Activated T-cell treated with anti-CD3 and anti-CD28 coated beads, Interleukin-2, amount 50 U/mL, for 24 hours (primary cell): ENCODE measurements around the gene GNAI2.
"Not testable (repeated sequence)": the region's sequence is repeated elsewhere in the genome, so short reads cannot be mapped to it uniquely, and the experiment has no call there.

Experiments
- DNase-seq: peaks from one replicate; pipeline ENCODE4 v3.0.0-alpha.2; 2020
- H3K27ac Mint-ChIP-seq: 2 replicates; pipeline ENCODE4 v1.8.0; 2020; ENCODE audit warnings: mild to moderate bottlenecking, mixed read lengths
- H3K27me3 Mint-ChIP-seq: 2 replicates; pipeline ENCODE4 v1.8.0; 2020; ENCODE audit warnings: mixed read lengths
- H3K36me3 Mint-ChIP-seq: 2 replicates; pipeline ENCODE4 v1.8.0; 2020; ENCODE audit warnings: low read depth, mixed read lengths
- H3K4me1 Mint-ChIP-seq: 2 replicates; pipeline ENCODE4 v1.8.0; 2020; ENCODE audit warnings: low read depth, mixed read lengths
- H3K4me3 Mint-ChIP-seq: 2 replicates; pipeline ENCODE4 v1.8.0; 2020; ENCODE audit warnings: mild to moderate bottlenecking, moderate library complexity, mixed read lengths
- H3K9me3 Mint-ChIP-seq: 2 replicates; pipeline ENCODE4 v1.8.0; 2020; ENCODE audit warnings: mixed read lengths

Gene GNAI2

GRCh38 chr3:50227390-50228183 lies 8.4 kb upstream of the GNAI2 start:
- Mint-ChIP-seq H3K36me3 (peaks cover 5% of the 10 kb centered on the region), H3K27ac (peak overlapping the region; percentile 95), H3K9me3 (no peaks in the 10 kb centered on the region), H3K4me1 (peaks cover 27% of the 10 kb centered on the region), H3K27me3 (no peaks in the 10 kb centered on the region), H3K4me3 (peak overlapping the region; percentile 90)
- peak; percentile 94 for DNase-seq

DNA sequence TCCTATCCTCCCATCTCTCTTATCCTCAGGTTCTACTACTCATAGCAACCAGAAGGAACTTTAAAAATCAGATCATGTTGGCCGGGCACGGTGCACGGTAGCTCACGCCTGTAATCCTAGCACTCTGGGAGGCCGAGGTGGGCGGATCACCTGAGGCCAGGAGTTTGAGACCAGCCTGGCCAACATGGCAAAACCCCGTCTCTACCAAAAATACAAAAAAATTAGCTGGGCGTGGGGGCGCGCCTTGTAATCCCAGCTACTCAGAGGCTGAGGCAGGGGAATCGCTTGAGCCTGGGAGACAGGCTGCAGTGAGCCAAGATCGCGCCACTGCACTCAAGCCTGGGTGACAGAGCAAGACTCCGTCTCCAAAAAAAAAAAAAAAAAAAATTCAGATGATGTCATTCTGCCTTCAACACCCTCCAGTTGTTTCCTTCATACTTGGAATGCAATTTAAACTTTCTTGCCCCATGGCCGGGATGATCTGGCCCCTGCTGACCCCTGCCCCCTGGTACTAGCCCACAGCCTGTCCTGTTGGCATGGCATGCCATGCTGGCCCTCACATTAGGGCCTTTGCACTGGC lies 7.7 kb upstream of the GNAI2 start:
- H3K9me3 Mint-ChIP-seq, DNase-seq, H3K27me3 Mint-ChIP-seq, H3K36me3 Mint-ChIP-seq: not testable (repeated sequence)
- Mint-ChIP-seq H3K4me3 (peak overlapping the region; percentile 90), H3K27ac (peak overlapping the region; percentile 93), H3K4me1 (peaks cover 27% of the 10 kb centered on the region)

DNA sequence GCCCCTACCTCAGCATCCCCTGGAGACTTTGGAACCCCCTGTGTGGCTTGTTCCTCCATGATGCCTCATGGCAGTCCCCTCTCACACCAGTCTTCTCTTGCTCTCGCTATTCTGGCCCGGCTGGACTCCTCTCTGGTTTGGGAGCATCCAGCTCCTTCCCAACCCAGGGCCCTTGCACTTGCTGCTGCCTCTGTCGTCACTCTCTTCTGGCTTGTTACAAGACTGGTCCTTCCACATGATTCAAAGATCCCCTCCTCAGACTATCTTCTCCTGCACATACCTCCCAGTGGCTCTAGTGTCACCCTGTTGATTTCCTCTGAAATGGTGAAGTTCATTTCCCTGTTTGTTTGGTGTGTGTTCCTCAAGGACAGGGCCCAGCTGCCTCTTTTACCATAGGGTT lies 6.5 kb upstream of the GNAI2 start:
- Mint-ChIP-seq H3K4me1 (peaks cover 29% of the 10 kb centered on the region), H3K9me3 (no peaks in the 10 kb centered on the region), H3K36me3 (peaks cover 5% of the 10 kb centered on the region), H3K4me3 (no peak overlapping the region), H3K27ac (no peak overlapping the region), H3K27me3 (no peaks in the 10 kb centered on the region)
- no peak for DNase-seq

- Mint-ChIP-seq H3K27me3 (no peaks in the 10 kb centered on the region), H3K36me3 (peaks cover 5% of the 10 kb centered on the region), H3K27ac (no peak overlapping the region), H3K9me3 (no peaks in the 10 kb centered on the region), H3K4me3 (no peak overlapping the region), H3K4me1 (peaks cover 33% of the 10 kb centered on the region)
- DNase-seq = no peak
Observed at GRCh38 chr3:50230104-50230793, 5.8 kb upstream of the GNAI2 start.

DNA sequence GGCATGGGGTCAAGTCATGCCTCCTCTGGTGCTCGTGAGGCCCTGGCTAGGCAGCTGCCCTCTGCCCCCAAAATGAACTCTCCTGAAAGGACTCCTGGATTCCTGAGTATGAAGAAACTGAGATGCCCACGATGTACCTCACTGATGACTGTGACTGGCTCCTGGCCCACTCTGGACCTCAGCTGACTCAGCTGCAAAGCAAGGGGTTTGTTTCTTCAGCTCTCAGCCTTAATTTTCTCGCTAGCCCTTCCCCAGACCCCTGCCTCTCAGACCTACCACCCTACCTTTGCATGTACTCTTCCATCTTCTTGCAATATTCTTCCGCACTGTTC lies 5.2 kb upstream of the GNAI2 start:
- H3K4me3 Mint-ChIP-seq = no peak overlapping the region
- H3K27me3 Mint-ChIP-seq = no peaks in the 10 kb centered on the region
- peaks cover 34% of the 10 kb centered on the region for H3K4me1 Mint-ChIP-seq

DNA sequence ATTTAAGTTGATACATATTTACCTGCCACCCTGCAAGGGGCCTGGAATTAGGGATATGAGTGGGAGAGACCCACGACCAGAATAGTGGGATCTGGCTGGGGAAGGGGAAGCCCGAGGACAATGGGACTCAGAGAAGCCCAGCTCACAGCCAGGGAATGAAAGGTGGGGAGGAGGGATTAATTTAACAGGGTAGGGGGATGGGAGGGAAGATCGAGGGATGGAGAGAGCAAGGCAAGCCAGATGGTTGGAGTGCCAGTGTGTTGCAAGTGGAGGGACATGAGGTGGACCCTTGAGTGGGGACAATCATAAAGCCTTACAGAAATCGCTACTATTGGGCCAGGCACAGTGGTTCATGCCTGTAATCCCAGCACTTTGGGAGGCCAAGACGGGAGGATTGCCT lies 4.4 kb upstream of the GNAI2 start:
- Mint-ChIP-seq H3K27ac (no peak overlapping the region), H3K27me3 (no peaks in the 10 kb centered on the region), H3K9me3 (no peaks in the 10 kb centered on the region), H3K4me1 (peaks cover 26% of the 10 kb centered on the region), H3K36me3 (peaks cover 11% of the 10 kb centered on the region), H3K4me3 (no peak overlapping the region)
- DNase-seq = no peak

More for the DNA sequence above, 5.2 kb upstream of the GNAI2 start:
- Mint-ChIP-seq H3K36me3 (peaks cover 7% of the 10 kb centered on the region), H3K9me3 (no peaks in the 10 kb centered on the region), H3K27ac (no peak overlapping the region)
- no peak for DNase-seq

DNA sequence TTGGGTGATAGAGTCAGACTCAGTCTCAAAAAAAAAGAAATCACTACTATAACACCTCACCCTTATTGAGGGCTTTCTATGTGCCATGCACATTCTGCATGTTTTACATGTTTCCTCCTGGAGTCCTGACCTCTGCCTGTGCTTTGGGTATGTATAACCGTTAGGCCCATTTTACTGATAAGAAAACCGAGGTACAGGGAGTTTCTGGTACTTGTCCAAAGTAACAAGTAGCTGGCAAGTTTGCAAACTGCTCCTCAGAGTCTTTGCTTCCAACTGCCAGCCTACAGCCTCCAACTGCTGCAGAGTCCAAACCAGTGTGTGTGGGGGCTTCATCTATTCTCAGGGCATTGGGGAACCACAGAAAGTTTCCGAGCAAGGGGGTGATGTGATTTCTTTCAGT lies 3.7 kb upstream of the GNAI2 start:
- H3K27ac Mint-ChIP-seq = no peak overlapping the region
- no peak overlapping the region for H3K4me3 Mint-ChIP-seq
- peaks cover 17% of the 10 kb centered on the region for H3K36me3 Mint-ChIP-seq
- no peak for DNase-seq
- peaks cover 21% of the 10 kb centered on the region for H3K4me1 Mint-ChIP-seq
- H3K9me3 Mint-ChIP-seq = no peaks in the 10 kb centered on the region
- no peaks in the 10 kb centered on the region for H3K27me3 Mint-ChIP-seq

GRCh38 chr3:50233176-50233575 lies 2.8 kb upstream of the GNAI2 start:
- Mint-ChIP-seq H3K27me3 (no peaks in the 10 kb centered on the region), H3K4me1 (peaks cover 18% of the 10 kb centered on the region), H3K4me3 (no peak overlapping the region), H3K9me3 (no peaks in the 10 kb centered on the region), H3K27ac (no peak overlapping the region), H3K36me3 (peaks cover 22% of the 10 kb centered on the region)
- DNase-seq = no peak

DNA sequence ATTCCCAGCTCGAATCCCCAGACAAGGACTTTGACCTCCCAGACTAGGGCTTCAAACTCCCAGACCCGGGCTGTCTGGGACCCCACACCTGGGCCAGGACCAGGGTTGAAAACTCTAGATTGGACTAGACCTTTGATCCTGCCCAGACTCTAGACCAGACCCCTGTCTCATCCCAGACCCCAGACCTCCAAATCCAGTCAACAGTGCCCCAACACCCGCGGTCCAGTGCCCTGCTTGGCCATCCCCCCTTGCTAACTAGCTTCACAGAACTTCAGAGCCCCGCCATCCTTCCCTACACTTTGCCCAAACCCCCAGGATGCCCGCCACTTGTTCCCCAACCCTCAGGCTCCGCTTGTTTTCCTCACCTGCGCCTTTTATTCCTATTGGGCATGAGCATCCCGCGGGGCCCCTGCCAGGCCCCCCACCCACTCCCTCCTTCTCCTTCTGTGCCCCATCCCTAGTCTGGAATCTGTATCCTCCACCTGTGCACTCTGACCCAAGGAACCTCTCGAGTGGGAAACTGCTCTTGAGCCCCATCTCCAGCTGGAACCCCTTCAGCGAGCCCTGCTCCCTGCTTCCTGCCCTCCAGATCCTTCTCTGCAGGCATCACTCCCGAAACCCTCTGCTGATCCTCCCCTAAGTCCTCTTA lies 604 bp downstream of the GNAI2 start:
- Mint-ChIP-seq H3K27ac (peak overlapping the region; percentile 98), H3K27me3 (no peaks in the 10 kb centered on the region), H3K4me1 (peaks cover 43% of the 10 kb centered on the region), H3K9me3 (no peaks in the 10 kb centered on the region), H3K4me3 (peak overlapping the region; percentile 98), H3K36me3 (peaks cover 49% of the 10 kb centered on the region)
- peak; percentile 36 for DNase-seq

- peaks cover 51% of the 10 kb centered on the region for H3K36me3 Mint-ChIP-seq
- DNase-seq = peak; percentile 57
- peaks cover 49% of the 10 kb centered on the region for H3K4me1 Mint-ChIP-seq
- H3K27ac Mint-ChIP-seq = peak overlapping the region; percentile 98
- no peaks in the 10 kb centered on the region for H3K27me3 Mint-ChIP-seq
- peak overlapping the region; percentile 98 for H3K4me3 Mint-ChIP-seq
- no peaks in the 10 kb centered on the region for H3K9me3 Mint-ChIP-seq
Observed at GRCh38 chr3:50237133-50237651, 1.2 kb downstream of the GNAI2 start.

DNA sequence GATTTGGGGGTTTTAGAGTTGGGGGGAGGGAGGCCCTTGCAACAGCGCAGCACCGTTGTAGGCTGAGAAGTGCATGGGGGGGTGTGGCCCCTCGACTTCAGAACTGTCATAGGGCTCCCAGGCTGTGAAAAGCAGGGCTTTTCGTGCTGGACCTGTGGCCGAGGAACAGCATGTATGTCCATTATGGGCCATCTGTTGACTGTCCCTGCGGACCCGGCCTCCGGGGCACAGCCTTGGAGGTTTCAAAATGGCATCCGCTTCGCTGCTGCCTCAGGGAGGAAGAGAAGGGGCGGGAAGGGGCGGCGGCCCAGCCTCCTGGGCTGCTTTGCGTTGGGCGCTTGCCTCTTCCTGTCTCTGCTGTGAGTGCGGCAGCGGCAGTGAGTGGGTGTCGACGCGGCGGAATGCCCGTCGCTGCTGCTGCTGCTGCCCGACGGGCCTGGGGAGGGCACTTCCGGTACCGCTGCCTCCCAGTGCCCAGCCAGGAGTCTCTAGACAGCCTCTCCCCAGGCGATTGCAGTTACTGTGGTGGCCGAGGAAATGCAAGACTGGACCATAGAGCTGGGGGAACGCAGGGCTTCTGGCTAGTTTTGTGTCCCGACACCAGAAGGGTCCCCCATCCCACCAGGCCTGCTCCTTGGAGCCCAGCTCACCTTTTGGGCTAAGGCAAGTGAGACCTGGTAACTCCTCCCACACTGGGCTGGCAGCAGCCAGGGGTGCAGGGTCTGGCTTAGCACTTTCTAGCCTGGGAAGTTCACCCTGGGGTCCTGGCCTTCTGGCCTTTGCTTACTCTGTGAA lies 1.9 kb downstream of the GNAI2 start:
- Mint-ChIP-seq H3K9me3 (no peaks in the 10 kb centered on the region), H3K27ac (peak overlapping the region; percentile 98), H3K4me3 (peak overlapping the region; percentile 98), H3K27me3 (no peaks in the 10 kb centered on the region), H3K4me1 (peaks cover 57% of the 10 kb centered on the region), H3K36me3 (peaks cover 55% of the 10 kb centered on the region)
- DNase-seq = peak; percentile 89

DNA sequence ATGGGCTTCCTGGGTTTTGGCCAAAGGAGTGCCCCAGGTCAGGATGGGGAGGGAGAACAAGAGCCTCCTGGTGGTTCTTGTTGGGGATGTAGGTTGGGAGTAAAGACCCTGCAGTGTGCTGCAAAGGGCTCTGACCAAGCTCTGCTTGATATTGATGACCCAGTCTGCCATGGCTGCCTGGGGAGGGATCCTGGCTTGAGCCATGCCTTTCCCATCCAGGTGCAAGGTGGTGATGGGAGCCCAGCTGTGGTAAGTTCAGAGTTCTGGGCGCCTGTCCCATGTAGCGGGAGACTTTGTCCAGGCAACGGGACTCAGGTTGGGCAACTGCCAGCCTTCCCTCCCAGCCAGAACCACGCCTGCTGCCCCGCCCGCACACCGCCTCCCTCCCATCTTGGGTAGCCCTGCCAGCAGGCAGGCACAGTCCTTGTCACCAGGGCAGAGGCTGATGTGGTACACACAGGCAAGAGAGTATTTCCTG lies 2.6 kb downstream of the GNAI2 start:
- Mint-ChIP-seq H3K4me3 (peak overlapping the region; percentile 98), H3K27me3 (no peaks in the 10 kb centered on the region), H3K9me3 (no peaks in the 10 kb centered on the region), H3K36me3 (peaks cover 56% of the 10 kb centered on the region), H3K4me1 (peaks cover 61% of the 10 kb centered on the region), H3K27ac (peak overlapping the region; percentile 98)
- DNase-seq = peak; percentile 42

- no peak for DNase-seq
- peaks cover 68% of the 10 kb centered on the region for H3K4me1 Mint-ChIP-seq
- H3K4me3 Mint-ChIP-seq = peak overlapping the region; percentile 98
- no peaks in the 10 kb centered on the region for H3K9me3 Mint-ChIP-seq
- H3K36me3 Mint-ChIP-seq = peaks cover 65% of the 10 kb centered on the region
- H3K27ac Mint-ChIP-seq = peak overlapping the region; percentile 98
- no peaks in the 10 kb centered on the region for H3K27me3 Mint-ChIP-seq
Observed at GRCh38 chr3:50239649-50240048, 3.6 kb downstream of the GNAI2 start.

DNA sequence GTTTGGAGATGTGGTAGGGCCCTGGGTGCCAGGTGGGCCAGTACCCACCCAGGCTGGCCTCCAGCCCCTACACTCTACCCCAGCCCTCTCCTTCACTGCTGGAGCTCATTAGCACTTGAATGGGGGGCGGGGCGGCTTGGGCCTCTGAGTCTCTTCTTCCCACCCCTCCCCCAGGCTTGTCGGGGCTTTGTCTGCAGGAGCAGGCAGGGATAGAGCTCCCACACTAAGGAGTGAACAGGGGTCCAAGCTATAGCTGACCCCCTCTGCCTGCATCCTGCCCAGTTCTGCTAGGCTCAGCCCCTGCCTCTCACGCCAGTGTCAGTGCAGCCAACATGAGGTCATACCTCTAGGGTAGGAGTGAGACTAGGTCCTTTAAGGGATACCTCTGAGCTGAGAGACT lies 5.2 kb downstream of the GNAI2 start:
- peaks cover 68% of the 10 kb centered on the region for H3K36me3 Mint-ChIP-seq
- peaks cover 73% of the 10 kb centered on the region for H3K4me1 Mint-ChIP-seq
- peak overlapping the region; percentile 55 for H3K4me3 Mint-ChIP-seq
- H3K9me3 Mint-ChIP-seq = no peaks in the 10 kb centered on the region
- no peak for DNase-seq
- H3K27me3 Mint-ChIP-seq = no peaks in the 10 kb centered on the region
- H3K27ac Mint-ChIP-seq = peak overlapping the region; percentile 98
